ENCODE measurements around the gene HOXB13. TPM values are rescaled to one million over a fixed set of nuclear protein-coding genes. Genes with fewer than 3 reads are reported as not detected.

Gene HOXB13
- total RNA-seq, 1 donor from 2014 or later: not detected

- no peaks in the 10 kb centered on the region for H3K9me3 Mint-ChIP-seq
- H3K27ac Mint-ChIP-seq: no peak overlapping the region
- no peak for DNase-seq (ENCODE audit: extremely low spot score, unreplicated experiment)
- no peaks in the 10 kb centered on the region for H3K4me1 Mint-ChIP-seq (ENCODE audit: unreplicated experiment)
- TF ChIP-seq CTCF (conservative IDR thresholded peaks at IDR 0.05): no peak
- H3K4me3 Mint-ChIP-seq: no peak overlapping the region
- no peaks in the 10 kb centered on the region for H3K36me3 Mint-ChIP-seq
- peaks cover 97% of the 10 kb centered on the region for H3K27me3 Mint-ChIP-seq
Observed at GRCh38 chr17:48676963-48677558, 51.5 kb downstream of the HOXB13 start.

Small RNA genes within 50 kb of the gene (microRNA-seq; reads per million reads assigned to microRNA genes)
- gene MIR3185: not detected

Other genes with a start within 250 kb of the HOXB13 start
- gene HOXB1, start 197.7 kb downstream of the HOXB13 start, total RNA-seq (ENCODE audit: low replicate concordance): 0.29 and 0.79 TPM in 2 replicates
- gene HOXB2, start 183.6 kb downstream of the HOXB13 start, total RNA-seq (ENCODE audit: low replicate concordance): 35.6 and 36.5 TPM in 2 replicates
- 14.8 and 27.0 TPM in 2 replicates for gene HOXB4, start 150.4 kb downstream of the HOXB13 start, total RNA-seq (ENCODE audit: low replicate concordance)
- gene HOXB3, start 138.5 kb downstream of the HOXB13 start, total RNA-seq (ENCODE audit: low replicate concordance): 46.9 and 93.7 TPM in 2 replicates
- 10.1 and 20.8 TPM in 2 replicates for gene HOXB5, start 135.0 kb downstream of the HOXB13 start, total RNA-seq (ENCODE audit: low replicate concordance)
- gene HOXB6, start 123.8 kb downstream of the HOXB13 start, total RNA-seq (ENCODE audit: low replicate concordance): 17.6 and 20.3 TPM in 2 replicates
- 9.8 and 11.7 TPM in 2 replicates for gene HOXB7, start 117.7 kb downstream of the HOXB13 start, total RNA-seq (ENCODE audit: low replicate concordance)
- 16.0 and 17.1 TPM in 2 replicates for gene HOXB8, start 113.5 kb downstream of the HOXB13 start, total RNA-seq (ENCODE audit: low replicate concordance)
- 1.6 and 9.4 TPM in 2 replicates for gene HOXB9, start 102.4 kb downstream of the HOXB13 start, total RNA-seq (ENCODE audit: low replicate concordance)
- gene PRAC1, start 6.2 kb downstream of the HOXB13 start, total RNA-seq (ENCODE audit: low replicate concordance): 0.88 TPM in 1 of 2 replicates, not detected in the other
- gene PRAC2, start 5.6 kb downstream of the HOXB13 start, total RNA-seq (ENCODE audit: low replicate concordance): not detected in 2 replicates
- gene TTLL6, start 88.5 kb upstream of the HOXB13 start, total RNA-seq (ENCODE audit: low replicate concordance): 2.8 and 3.5 TPM in 2 replicates
- gene CALCOCO2, start 102.3 kb upstream of the HOXB13 start, total RNA-seq (ENCODE audit: low replicate concordance): 74.5 and 99.7 TPM in 2 replicates
- gene ATP5MC1, start 164.0 kb upstream of the HOXB13 start, total RNA-seq (ENCODE audit: low replicate concordance): 91.5 and 92.2 TPM in 2 replicates
- 72.1 and 78.0 TPM in 2 replicates for gene UBE2Z, start 179.7 kb upstream of the HOXB13 start, total RNA-seq (ENCODE audit: low replicate concordance)
- gene SNF8, start 216.1 kb upstream of the HOXB13 start, total RNA-seq (ENCODE audit: low replicate concordance): 97.2 and 117 TPM in 2 replicates
- 0.69 TPM in 1 of 2 replicates, not detected in the other for gene GIP, start 239.8 kb upstream of the HOXB13 start, total RNA-seq (ENCODE audit: low replicate concordance)

Data from type B pancreatic cell (in vitro differentiated cells).